NCI-H524 (cell line): ENCODE data around the gene COQ10B.
"Not testable (repeated sequence)": the region's sequence is repeated elsewhere in the genome, so short reads cannot be mapped to it uniquely, and the experiment has no call there.

Experiments
- DNase-seq, 2 experiments: peaks; one replicate each; lab custom pipeline; 2025; lab: John Stamatoyannopoulos, UW

COQ10B gene

DNA sequence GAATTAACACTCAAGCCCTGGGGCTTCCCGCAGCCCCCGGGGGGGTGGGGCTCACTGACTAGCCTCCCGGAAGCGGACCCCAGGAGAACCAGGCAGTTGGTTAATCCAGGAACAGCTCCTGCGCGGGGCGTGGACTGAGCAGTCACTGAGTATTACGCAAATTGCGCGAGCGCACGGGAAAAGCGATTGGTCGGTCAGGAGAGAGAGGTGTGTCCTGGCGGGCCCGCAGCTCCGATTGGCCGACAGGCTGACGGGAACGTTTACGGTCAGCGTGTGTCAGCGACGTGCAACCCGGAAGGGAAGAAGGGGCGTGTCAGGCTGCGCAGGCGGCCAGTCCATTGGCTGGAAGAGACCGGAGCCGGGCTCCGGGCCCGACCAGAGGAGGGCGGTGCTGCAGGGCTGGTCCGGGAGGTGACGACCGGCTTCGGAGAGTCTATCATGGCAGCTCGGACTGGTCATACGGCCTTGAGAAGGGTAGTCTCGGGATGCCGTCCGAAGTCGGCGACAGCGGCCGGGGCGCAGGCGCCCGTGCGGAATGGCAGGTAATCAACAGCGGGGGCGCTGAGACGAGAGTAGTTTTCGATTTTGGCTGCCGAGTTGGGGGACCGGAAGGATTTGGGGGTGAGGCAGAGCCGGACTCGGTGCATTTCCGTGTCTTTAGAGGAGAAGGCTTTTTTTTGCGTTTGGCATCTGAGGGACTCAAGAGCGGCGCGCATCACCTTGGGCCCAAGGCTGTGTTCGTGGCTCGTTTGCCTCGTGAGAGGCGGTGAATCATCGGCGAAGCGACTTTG is at the start of gene COQ10B:
Gene COQ10B (plus strand): TSS at position 430 of the 791 bp plus-strand sequence. CDS start 9 bp downstream, at position 439.
- peak; percentile 98 to 99 for DNase-seq

DNA sequence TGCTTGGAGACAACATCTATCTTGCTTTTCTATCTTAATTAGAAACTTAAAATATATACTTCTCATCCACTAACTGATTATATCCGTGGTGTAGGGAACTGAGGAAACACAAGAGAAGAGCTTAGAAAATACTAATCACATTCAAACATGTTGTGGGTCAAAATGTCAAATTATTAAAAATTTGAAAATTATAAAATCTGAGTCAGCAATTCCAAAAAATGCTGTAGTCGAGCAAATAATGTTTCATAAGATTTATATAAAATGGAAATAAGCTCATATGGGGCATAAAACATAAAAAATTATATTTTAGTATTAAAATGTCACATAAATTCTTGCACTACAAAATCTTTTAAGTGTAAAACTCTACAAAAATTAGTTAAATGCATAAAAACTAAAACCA is 47.8 kb upstream of the COQ10B start:
- no peak for DNase-seq

DNA sequence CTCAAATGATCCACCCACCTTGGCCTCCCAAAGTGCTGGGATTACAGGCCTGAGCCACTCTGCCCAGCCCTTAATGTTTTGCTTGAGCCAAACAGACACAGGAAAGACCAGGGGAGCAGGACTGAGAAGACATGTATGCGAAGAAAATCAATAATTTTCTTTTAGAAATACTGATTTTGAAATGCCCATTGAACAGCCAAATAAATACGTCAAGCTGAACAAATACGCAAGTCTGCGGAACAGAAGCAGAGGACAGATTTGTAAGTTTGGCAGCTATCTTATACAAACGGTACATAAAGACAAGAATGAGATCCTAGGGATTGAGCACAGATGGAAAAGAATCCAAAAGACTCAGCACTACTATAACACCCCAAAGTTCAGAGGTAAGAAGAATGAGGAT is 39.3 kb upstream of the COQ10B start:
- no peak for DNase-seq

DNA sequence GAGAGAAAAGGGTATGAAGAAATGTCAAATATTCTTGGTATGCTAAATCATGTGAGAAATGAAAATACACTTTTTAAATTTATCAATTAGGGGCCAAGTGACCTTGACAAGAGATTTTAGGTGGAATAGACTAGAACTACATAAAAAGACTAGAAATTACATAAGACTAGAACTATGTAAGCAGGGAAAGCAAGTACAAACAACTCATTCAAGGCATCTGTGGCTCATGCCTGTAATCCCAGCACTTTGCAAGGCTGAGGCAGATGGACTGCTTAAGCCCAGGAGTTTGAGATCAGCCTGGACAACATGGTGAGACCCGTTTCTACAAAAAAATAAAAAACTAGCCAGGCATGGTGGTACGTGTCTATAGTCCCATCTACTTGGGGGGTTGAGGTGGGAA is 38.8 kb upstream of the COQ10B start:
- no peak for DNase-seq

DNA sequence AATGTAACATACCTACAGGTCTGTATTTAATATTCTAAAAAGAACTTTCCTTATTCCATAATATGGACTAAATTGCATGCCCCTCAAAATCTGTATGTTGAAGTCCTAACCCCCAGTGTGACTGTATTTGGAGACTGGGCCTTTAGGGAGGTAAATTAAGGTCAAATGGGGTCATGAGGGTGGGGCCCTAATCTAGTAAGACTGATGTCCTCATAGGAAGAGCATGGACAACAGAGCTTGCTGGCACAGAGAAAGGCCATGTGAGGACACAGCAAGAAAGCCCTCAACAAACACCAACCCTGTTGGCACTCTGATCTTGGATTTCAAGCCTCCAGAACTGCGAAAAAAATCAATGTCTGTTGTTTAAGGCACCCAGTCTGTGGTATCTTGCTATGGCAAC is 37.1 kb upstream of the COQ10B start:
- DNase-seq = no peak

DNA sequence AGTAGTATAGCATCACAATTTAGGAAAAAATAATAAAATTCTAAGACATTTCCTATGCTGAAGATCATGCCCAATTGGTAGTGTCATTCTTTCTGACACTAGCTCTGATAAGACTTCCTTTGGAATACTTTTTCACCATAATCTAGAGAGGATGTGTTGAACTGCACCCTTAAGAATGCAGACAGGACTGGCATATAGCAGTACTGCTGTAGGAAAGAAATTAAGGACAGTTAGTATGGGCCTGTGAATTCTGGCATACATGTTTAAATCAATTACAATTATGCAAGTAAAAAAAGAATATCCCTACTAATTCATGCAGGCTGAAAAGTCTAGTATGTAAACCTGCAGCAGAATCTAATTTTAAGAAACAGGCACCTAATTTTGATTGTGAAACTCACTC is 33.9 kb upstream of the COQ10B start:
- DNase-seq = no peak

DNA sequence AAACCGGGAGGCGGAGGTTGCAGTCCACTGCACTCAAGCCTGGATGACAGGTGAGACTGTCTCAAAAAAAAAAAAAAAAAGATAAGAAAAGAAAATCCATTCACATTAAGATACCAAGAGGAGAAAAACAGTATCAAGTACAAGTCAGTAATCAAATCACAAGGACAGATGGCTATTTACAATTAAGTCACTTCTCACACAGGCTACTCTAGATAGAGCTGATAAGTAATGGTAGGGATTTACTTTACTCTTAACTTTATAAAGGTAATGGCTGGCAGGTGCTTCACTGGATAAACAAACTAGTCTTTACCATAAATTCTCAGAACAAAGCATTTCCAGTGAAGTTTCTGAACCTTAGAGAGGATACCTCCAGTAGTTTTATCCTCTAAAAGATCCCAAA is 30.0 kb upstream of the COQ10B start:
- peak in 1 of 2 experiments; percentile 5 for DNase-seq

DNA sequence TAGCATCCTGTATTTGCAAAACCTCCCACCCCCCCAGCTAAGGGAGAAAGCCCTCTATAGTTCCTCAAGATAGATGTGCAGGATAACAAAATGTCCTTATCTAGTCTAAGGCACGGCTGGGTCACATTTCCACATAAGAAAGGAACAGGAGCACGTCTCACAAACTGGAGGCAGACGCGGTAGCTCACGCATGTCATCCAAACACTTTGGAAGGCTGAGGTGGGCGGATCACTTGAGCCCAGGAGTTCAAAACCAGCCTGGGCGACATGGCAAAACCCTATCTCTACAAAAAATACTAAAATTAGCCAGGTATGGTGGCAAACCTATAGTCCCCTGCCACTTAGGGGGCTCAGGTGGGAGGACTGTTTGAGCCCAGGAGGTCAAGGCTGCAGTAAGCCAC is 27.8 kb upstream of the COQ10B start:
- no peak for DNase-seq

DNA sequence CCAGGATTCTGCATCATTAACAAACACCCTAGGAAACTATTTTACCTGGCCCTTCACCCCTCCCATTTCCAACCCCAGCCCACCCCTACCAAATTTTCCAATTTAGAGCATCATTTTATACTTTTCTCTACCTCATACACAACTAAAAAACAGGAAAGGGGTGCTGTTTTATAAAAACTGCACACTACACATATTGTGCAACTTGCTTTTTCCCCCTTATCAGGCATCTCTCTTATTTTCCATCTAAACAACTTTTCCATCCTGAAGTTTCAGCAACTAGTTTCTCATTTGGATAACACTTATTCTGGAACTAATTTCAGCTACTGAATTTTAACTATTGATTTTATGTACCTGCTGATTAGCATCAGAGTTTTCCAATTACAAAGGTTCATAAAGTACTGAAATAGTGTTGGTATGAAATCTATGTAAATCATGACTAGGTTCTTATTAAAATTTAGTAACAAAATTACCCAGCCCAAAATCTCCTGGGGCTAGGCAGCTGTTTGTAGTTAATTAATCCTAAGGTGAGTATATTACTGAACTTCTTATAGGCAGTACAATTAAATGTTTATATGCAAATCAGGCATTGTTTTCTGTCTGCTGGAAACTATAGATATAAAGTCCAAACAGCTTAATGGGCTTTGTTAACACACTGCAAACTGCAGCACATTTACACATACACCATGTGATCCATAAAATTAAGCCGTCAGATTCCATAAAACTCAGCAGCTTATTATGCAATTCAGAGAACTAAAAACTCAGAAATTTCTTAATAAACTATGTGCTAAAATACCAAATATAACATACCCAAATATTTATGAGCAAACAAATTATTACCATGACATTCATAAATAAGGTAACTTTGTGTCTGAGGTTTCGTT is 26.4 kb upstream of the COQ10B start:
- no peak for DNase-seq

DNA sequence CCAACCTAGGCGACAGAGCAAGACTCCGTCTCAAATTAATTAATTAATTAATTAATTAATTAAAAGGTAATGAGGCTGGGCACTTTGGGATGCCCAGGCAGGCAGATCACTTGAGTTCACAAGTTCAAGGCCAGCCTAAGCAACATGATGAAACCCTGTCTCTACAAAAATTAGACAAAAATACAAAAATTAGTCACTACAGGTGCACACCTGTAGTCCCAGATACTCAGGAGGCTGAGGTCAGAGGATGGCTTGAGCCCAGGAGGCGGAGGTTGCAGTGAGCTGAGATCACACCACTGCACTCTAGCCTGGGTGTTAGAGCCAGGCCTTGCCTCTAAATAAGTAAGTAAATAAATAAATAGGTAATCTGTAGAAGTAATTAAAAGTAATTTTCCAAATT is 25.4 kb upstream of the COQ10B start:
- no peak for DNase-seq

DNA sequence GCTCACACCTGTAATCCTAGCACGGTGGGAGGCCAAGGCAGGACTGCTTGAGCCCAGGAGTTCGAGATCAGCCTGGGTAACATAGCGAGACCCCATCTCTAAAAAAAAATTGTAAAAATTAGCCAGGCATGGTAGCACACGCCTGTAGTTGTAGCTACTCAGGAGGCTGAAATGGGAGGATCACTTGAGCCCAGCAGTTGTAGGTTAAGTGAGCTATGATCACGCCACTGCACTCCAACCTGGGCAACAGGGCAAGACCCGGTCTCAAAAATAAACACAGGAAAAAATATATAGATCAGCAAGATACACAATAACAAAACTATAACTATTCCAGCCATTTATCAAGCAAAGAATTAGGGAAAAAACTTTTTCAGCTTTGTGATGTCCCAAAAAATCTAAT is 21.5 kb upstream of the COQ10B start:
- DNase-seq = no peak

DNA sequence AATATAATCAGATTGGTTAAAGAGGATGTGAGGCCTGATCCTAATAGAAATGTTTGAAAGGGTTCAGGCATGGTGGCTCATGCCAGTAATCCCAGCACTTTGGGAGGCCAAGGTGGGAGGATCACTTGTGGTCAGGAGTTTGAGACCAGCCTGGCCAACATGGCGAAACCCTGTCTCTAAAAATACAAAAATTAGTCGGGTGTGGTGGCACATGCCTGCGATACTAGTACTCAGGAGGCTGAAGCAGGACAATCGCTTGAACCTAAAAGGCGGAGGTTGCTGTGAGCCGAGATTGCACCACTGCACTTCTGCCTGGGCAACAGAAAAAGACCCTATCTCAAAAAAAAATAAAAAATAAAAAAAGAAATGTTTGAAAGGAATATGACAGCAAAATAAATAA is 20.8 kb upstream of the COQ10B start:
- DNase-seq = not testable (repeated sequence)

DNA sequence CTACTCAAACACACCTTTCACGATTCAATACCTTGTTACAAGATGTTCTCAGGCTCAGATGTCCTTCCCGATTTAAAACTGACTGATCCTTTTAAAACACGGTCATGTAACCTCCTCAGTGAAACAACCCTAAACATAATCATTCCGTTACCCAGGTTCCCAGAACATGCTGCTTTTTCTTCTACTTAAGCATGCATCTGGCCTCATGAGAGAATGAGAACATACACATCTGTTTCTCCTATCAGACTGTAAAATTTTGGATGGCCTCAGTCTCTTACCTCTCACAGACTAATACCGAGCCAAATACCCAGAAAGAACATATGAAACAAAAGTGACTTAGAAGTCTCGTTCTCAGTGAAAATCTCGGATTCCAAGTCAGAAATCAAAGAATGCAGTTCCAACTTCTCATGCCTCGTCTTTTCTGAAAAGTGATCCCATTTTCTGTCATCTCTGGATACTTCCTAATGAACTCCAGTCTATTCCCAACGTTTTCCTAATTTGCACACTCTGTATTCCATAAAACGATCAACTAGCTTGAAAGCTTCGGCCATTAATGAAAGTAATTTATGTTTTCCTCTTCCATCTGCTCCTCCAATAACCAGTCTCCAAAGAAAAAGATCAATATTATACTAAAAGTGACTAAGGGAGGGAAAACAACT is 19.4 kb upstream of the COQ10B start:
- DNase-seq = no peak

DNA sequence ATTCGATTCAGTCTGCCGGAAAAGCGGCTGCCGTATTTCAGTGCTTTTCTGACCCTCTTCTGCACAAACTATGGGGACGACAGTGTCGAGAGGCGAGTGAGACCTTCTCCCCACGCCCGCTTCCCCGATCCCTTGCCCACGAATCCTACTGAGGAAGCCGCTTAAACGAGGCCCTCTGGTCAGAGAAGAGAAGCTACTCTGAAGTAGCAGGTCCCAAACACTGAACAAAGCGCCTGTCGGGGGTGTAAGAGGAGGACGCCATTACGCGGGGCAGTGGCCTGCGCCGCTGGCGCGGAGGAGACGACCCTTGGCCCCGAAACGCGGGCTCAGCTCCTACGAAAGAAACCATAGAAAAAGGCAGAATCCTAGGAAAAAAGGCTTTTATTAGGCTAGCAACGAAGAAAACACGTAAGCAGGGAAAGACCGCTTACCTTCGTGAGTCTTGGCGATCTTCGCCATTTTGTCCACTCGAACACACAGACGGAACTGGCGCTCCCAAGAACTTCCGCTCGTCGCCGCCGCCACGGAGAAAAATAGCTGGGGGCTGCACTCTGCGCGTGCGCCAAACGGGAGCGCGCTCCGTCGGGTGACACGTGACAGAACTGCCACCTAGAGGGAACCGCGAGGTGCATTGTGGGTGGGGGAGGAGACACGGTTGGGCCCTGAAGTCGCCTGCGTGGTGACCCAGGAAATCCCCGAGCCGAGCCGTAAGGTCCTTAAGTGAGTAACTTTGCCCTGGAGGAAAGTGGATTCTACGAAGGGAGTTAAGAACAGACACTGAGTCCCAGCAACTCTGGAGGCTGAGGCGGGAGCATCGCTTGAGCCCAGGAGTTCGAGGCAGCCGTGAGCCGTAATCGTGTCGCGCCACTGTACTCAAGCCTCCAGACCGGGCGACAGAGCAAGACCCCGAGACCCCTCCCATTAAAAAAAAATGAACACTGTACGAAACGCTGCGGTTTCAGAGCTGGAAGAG is 18.5 kb upstream of the COQ10B start, which contains the start of gene SF3B1:
Gene SF3B1 (minus strand): TSS at position 488 of the 973 bp plus-strand sequence. CDS start 29 bp downstream, at position 459.
- peak; percentile 94 to 95 for DNase-seq

DNA sequence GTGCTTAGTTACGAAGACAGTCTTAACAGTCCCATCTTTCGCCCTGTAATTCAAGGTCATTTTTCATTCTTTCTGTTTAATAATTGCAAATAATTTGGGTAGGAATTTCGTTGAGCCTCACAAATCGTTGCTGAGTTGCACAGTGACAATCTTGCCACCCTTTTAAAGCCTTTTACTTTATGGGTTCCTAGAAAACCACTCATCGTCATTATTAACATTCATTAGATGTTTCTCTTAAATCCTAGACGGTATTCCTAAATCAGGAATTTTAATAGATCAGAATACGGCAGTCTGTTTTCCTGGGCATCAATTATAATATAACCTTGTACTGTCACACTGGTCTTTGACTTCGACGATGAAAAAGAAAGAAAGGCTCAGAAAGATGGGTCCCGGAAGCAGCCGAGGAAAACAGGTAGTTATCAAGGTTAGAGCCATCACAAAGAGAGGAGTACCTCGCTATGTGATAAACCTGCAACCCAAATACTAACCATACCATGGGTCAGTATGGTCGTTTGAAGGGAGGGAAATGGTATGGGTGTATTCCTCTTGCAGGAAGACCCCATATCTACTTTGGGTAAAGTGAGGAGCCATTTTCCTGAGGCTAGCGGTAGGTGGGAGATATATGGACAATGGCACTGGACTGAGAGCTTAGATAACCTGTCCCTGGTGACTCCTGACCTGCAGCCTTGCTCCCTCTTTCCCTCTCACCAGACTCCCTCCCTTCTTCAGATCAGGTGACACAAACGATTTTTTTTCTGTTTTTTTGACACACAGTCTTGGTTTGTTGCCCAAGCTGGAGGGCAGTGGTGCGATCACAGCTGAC is 17.5 kb upstream of the COQ10B start:
- no peak for DNase-seq

DNA sequence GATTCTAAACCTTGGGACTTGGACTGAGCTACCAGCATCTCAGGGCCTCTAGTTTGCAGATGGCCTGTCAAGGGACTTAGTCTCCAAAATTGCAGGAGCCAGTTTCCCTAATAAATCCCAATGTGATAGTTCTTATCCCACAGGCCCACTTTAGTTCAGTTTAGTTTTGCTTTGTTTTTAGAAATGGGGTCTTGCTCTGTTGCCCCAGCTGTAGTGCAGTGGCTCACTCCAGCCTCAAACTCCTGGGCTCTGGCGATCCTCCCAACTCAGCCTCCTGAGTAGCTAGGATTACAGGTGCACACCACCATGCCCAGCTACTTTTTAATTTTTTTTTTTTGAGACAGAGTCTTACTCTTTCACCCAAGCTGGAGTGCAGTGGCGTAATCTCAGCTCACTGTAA is 16.0 kb upstream of the COQ10B start:
- no peak for DNase-seq

DNA sequence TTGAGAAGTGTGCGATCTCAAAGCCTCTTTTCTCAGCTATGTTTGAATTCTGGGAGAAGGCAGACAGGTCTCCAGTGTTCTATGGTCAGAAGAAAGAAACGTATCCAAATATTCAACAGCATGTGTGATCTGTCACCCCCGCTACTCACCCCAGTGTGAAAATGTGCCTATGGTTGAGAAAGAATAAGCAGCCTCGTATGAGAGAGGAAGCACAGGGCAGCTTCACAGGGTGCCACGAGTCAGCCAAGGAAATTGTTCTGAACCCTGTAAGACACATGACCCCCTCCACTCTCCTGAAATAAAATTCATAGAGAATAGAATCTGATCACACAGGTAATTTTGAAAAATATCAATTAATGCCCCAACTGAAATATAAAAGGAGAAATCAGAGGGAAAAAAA is 10.5 kb upstream of the COQ10B start:
- DNase-seq = no peak

DNA sequence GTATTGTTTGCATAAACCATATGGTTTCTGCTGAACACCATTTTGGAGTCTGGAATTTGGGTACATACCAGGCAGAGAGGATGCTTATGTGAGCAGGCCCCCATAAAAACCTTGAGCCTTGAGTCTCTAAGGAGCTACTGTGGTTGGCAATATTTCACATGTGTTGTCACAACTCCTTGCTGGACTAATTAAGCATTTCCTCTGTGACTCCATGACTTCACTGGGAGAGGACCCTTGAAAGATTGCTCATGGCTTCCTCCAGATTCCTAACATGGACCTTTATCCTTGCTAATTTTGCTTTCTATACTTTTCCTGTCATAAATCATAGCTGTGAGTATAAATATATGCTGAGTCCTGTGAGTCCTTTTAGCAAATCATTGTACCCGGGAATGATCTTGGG is 7.6 kb upstream of the COQ10B start:
- DNase-seq = no peak

DNA sequence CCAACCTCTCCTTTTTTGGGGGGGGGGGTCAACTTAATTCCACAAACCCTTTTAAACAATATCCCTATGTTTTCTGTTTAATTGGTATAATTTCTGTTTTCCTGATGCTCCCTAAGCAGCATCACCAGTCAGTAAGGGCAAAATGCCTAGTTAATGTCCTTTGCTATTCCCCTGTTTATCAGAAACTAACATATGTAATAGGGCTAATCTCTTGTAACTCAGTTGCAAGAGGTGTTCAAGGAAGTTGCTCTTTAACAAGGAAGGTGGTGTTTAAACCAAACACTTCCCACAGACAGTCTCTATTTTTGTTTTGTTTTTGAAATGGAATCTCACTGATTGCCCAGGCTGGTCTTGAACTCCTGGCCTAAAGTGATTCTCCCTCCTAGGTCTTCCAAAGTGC is 6.5 kb upstream of the COQ10B start:
- DNase-seq = no peak

DNA sequence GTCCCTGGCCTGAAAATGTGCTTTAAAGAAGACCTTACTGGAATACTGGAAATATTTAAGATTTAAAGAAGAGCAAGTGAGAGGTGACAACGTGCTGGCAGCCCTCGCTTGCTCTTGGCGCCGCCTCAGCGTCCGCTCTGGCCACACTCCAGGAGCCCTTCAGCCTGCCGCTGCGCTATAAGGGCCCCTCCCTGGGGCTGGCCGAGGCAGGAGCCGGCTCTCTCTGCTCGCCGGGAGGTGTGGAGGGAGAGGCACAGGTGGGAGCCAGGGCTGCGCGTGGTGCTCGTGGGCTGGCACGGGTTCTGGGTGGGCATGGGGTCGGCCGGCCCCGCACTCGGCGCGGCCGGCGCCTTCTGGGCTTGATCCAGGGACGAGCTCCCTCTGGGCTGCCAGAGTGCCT is 2.9 kb upstream of the COQ10B start:
- no peak for DNase-seq
